HG02798 (cell line): ENCODE data around the gene ALDH1L1.

ENCODE experiments used
- ATAC-seq: cut with Tn5 transposase; IDR thresholded peaks from one replicate; pipeline ENCODE4 v1.9.1; 2021; ENCODE audit warnings: mild to moderate bottlenecking; ENCODE audit not compliant: unreplicated experiment, poor library complexity

Gene ALDH1L1

GRCh38 chr3:126061301-126062032, 118.9 kb downstream of the ALDH1L1 start:
- no peak for ATAC-seq

GRCh38 chr3:126060613-126061145, 119.7 kb downstream of the ALDH1L1 start:
- no peak for ATAC-seq

- no peak for ATAC-seq
Observed at GRCh38 chr3:126058666-126059065, 121.7 kb downstream of the ALDH1L1 start.

- ATAC-seq = no peak
Observed at GRCh38 chr3:126057936-126058335, 122.5 kb downstream of the ALDH1L1 start.

GRCh38 chr3:126057501-126057819, 122.9 kb downstream of the ALDH1L1 start:
- no peak for ATAC-seq

- ATAC-seq = no peak
Observed at GRCh38 chr3:126056681-126057500, 123.5 kb downstream of the ALDH1L1 start.

- no peak for ATAC-seq
Observed at GRCh38 chr3:126056088-126056487, 124.3 kb downstream of the ALDH1L1 start.

GRCh38 chr3:126054870-126055269, 125.5 kb downstream of the ALDH1L1 start:
- ATAC-seq = no peak

- ATAC-seq = no peak
Observed at GRCh38 chr3:126053949-126054569, 126.3 kb downstream of the ALDH1L1 start.
